Coronary artery (tissue), 2 donors: ENCODE results near the gene KCTD6.

ENCODE experiments used
- DNase-seq: peaks from one replicate; pipeline ENCODE4 v3.0.0-alpha.2; 2017; ENCODE audit warnings: low spot score
- H3K27ac ChIP-seq, 2 donors: fragments of 200-600 bp; sonication (generic); one replicate each; pipeline ENCODE4 v1.5.1; 2016 to 2019
- H3K4me3 ChIP-seq: fragments of 200-600 bp; sonication (generic); 2 replicates; pipeline ENCODE4 v1.5.1; 2016; ENCODE audit warnings: mild to moderate bottlenecking, moderate library complexity
- TF ChIP-seq, protein P1 (sequence below): fragments of 200-600 bp; sonication (generic); IDR thresholded peaks from one replicate; pipeline ENCODE4 v1.5.1; 2019; ENCODE audit warnings: antibody characterized with exemption

The KCTD6 gene

DNA sequence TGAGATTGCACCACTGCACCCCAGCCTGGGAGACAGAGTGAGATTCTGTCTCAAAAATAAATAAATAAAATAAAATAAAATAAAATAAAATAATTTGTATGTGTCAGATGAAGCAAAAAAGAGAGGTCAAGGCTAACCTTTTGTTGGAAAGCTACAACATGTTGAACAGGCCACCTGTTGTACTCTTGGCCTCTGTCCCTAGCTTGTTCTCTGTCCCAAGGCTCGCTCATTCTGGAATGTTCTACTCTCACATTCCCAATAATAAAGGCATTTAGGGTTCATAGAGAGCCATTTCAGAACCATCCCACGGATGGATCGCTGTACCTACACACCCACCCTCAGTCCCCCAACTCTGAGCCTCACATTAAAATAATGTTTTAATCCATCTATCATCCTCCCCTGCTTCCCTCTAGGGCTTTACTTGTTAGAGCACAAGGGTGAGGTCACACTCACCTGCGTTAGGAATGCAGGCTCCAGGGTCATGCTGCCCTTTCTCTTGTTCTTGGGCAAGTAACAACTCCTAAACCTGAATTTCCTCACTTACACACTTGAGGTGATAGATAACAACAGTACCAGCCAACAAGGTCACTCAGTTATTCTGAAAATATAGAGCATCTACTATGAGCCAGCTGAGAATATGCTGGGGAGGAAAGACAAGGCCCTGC, 24.9 kb upstream of the KCTD6 start:
- TF ChIP-seq, protein P1, sequence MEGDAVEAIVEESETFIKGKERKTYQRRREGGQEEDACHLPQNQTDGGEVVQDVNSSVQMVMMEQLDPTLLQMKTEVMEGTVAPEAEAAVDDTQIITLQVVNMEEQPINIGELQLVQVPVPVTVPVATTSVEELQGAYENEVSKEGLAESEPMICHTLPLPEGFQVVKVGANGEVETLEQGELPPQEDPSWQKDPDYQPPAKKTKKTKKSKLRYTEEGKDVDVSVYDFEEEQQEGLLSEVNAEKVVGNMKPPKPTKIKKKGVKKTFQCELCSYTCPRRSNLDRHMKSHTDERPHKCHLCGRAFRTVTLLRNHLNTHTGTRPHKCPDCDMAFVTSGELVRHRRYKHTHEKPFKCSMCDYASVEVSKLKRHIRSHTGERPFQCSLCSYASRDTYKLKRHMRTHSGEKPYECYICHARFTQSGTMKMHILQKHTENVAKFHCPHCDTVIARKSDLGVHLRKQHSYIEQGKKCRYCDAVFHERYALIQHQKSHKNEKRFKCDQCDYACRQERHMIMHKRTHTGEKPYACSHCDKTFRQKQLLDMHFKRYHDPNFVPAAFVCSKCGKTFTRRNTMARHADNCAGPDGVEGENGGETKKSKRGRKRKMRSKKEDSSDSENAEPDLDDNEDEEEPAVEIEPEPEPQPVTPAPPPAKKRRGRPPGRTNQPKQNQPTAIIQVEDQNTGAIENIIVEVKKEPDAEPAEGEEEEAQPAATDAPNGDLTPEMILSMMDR, result no peak
- Histone ChIP-seq H3K4me3 (no peak overlapping the region), H3K27ac (no peak overlapping the region)
- no peak for DNase-seq

DNA sequence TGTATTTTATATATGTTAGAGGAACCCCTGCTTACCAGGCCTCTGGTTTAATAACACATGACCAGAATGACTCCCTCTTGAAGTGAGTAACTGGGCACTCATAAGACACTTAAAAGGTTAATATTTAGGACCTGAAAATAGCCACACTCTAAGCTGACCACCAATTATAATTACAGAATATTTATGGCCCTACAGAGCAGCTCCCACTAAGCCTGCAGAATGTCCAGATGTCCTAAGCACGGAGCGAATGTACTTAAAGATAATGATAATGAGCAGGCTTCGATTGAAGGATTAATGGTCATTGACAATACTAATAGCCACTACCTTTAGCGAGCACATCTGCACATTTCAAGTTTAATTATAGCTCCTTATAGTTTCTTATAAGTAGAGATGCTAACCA, 22.8 kb upstream of the KCTD6 start:
- TF ChIP-seq, protein P1, result no peak
- Histone ChIP-seq H3K4me3 (no peak overlapping the region), H3K27ac (no peak overlapping the region)
- DNase-seq, result no peak

DNA sequence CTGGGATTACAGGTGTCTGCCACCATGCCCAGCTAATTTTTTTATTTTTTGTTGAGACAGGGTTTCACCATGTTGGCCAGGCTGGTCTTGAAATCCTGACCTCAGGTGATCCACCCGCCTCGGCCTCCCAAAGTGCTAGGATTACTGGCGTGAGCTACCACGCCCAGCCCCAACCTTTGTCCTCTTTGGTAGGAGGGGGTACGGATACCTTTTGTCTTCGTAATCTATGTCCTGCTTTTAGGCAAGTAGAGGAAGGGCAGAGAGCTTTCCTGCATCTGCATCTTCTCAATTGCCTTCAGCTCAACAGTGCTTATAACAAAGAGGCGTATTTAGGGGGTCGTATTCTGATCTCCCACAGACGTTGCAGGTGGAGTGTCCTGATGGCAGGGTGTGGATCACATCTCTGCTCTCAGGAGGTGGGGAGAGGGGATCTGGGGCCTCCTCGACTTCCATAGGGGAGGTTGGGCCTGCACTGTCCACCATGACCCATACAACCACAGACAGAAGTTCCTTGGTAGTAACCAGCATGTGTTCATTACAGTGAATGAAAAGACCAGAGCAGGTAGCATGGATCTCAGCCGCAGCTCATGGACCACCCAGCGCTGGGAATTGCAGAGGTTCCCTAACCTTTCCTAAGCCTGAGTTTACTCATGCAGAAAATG, 21.4 kb upstream of the KCTD6 start:
- no peak overlapping the region for H3K27ac ChIP-seq

DNA sequence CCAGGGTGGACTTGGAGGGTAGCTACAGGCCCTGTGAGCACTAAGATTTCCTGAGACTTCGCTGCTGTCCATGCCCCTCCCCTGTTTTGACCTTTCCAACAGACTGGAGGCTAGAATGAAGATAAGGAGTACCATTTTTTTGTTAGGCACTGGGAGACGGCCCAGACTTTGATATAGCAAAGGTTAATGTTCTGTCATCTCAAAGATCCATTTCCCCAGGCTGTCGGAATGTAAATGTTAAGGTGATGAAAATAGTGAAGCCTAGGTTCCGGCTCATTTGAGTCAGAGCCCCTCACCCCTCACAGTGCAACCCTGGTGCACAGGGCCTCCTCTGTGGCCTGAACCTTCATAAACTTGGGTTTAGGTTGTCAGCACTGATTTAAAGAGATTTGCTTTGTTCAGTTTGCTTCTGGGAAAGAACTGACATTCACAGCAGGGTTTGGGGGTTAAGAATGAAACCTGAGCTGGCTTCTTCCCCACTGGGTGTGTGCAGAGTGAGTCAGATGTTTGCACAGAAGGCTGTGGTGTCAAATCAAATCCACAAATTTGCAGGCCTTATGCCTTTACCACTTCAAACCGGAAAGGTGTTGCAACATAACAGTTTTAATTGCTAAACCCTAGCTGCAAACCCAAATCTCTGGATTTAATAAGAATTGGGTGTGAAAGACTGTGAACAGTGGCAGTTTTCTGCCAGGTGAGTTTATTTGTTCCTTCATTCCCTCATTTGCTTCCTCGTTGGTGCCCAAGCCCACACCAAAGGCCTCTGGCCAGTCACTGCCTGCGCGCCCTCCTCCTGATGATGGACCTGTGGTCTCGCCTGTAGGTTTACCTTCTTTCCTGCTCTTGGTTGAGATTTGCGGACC, 20.6 kb upstream of the KCTD6 start:
- no peak for DNase-seq
- peak overlapping the region in 1 of 2 donors; percentile 42 for H3K27ac ChIP-seq
- no peak overlapping the region for H3K4me3 ChIP-seq
- TF ChIP-seq, protein P1, result no peak

More for the DNA sequence above, 21.4 kb upstream of the KCTD6 start:
- DNase-seq, result no peak
- TF ChIP-seq, protein P1, result no peak
- no peak overlapping the region for H3K4me3 ChIP-seq

DNA sequence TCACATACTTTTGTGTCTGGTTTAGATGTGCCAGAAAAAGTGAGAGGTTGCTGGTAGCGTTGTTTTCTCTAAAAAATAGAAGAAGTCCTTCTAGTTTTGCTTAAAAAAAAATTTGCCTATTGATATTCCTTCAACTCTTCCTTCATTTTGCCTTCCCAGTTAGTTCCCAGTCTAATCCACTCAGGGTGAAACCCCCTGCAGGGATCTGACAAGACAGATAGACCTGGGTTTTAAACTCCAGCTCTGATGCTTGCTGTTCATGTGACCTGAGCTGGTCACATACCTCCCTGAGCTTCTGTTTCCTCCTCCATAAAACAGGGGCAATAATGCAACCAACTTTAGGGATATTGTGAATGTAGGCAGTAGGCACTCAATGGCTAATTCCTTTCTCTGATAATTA, 18.6 kb upstream of the KCTD6 start:
- DNase-seq, result no peak
- H3K27ac ChIP-seq, result no peak overlapping the region
- H3K4me3 ChIP-seq, result no peak overlapping the region

DNA sequence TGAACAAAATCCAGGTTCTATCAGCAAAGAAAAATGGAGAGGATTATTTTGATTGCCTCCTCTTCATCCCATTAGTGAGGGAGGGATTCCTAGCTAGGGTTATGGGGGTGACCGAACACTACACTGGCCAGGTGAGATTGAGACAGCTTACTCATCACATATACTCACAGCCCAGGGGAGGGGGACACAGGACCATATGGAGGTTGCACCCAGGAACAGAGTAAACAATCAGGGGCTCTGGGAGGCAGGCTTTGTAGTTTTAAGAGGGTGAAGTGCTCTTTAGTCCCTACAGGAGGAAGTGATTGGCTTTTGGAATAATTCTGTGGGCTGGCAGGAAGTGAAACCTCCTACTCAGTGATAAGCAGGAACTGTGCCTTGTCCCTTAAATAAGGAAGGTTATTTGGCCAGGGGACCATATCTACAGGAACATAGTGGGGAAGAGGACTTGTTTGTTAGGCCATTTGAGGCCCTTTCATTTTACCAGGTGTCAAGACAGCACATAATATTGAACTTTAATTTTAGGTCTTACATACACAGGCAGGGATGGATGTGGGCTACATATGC, 17.5 kb upstream of the KCTD6 start:
- TF ChIP-seq, protein P1, result no peak
- H3K27ac ChIP-seq, result no peak overlapping the region
- no peak for DNase-seq
- H3K4me3 ChIP-seq, result no peak overlapping the region

More for the DNA sequence above, 18.6 kb upstream of the KCTD6 start:
- TF ChIP-seq, protein P1, result no peak
